A549 (cell line): ENCODE data around the gene ANO7. TPM values are rescaled to one million over a fixed set of nuclear protein-coding genes. Genes with fewer than 3 reads are reported as not detected.
A peak's percentile ranks its signal among the peaks of the same experiment; 100 is the strongest.

ENCODE experiments used
- ATAC-seq, 2 experiments: fragments of 200-7000 bp in 1 of 2; fragments of >200 bp in 1 of 2; cut with Nextera tagmentation in 1 of 2; cut with Tn5 transposase in 1 of 2; 3 replicates each; pipeline versions ENCODE4 v1.8.0 to v1.9.1; 2018 to 2020; ENCODE audit warnings: mild to moderate bottlenecking in 1 of 2, moderate library complexity in 1 of 2
- CTCF ChIA-PET: fragments of 300-600 bp; sonication (Branson Sonifier 250); formaldehyde crosslinking; extraction: SDS; loops from one replicate; lab custom pipeline; 2021; ENCODE audit warnings: antibody characterized with exemption, inconsistent platforms; lab: Yijun Ruan, JAX
- POLR2A ChIA-PET: fragments of 350-600 bp; formaldehyde crosslinking; extraction: SDS; loops from one replicate; lab custom pipeline; 2021; ENCODE audit warnings: antibody characterized with exemption, inconsistent platforms; lab: Yijun Ruan, JAX
- DNase-seq, 2 experiments: peaks; one replicate each; pipeline versions ENCODE4 v3.0.0 to v3.0.0-alpha.2; 2011 to 2016; ENCODE audit warnings: low read depth in 1 of 2, low spot score in 1 of 2
- FAIRE-seq: peaks from 2 replicates; lab custom pipeline; 2011; peaks lifted over from hg19 to GRCh38; lab: Jason Lieb, UNC
- H3K27ac ChIP-seq, 2 experiments: fragments of >200 bp; sonication (Bioruptor Twin); formaldehyde crosslinking; 3 replicates each; pipeline ENCODE4 v1.5.1; 2016 to 2017
- H3K4me1 ChIP-seq: fragments of >200 bp; sonication (Bioruptor Twin); formaldehyde crosslinking; 3 replicates; pipeline ENCODE4 v1.6.1; 2016
- H3K4me2 ChIP-seq: fragments of >200 bp; sonication (Bioruptor Twin); formaldehyde crosslinking; 3 replicates; pipeline ENCODE4 v1.6.1; 2016
- H3K4me3 ChIP-seq: fragments of >200 bp; sonication (Bioruptor Twin); formaldehyde crosslinking; 3 replicates; pipeline ENCODE4 v1.5.1; 2016
- H3K9me3 ChIP-seq: fragments of >200 bp; sonication (Bioruptor Twin); formaldehyde crosslinking; 3 replicates; pipeline ENCODE4 v1.6.1; 2016
- CBX2 ChIP-seq: fragments of 200-600 bp; sonication (generic); IDR thresholded peaks from 2 replicates; pipeline ENCODE4 v1.6.1; 2016; ENCODE audit warnings: low read depth, mild to moderate bottlenecking, borderline replicate concordance
- CHD2 ChIP-seq: fragments of 150-350 bp; IDR thresholded peaks from 2 replicates; pipeline ENCODE4 v1.6.1; 2014; ENCODE audit warnings: low read length; ENCODE audit not compliant: partially characterized antibody
- CHD4 ChIP-seq: fragments of 200-600 bp; sonication (generic); IDR thresholded peaks from 2 replicates; pipeline ENCODE4 v1.6.1; 2016; ENCODE audit warnings: antibody characterized with exemption, mild to moderate bottlenecking, borderline replicate concordance
- EHF ChIP-seq: fragments of 250-450 bp; sonication (Bioruptor Pico); IDR thresholded peaks from 2 replicates; pipeline ENCODE4 v1.5.0; 2020; ENCODE audit warnings: mild to moderate bottlenecking
- EHMT2 ChIP-seq: fragments of 200-600 bp; sonication (generic); IDR thresholded peaks from 2 replicates; pipeline ENCODE4 v1.6.1; 2016; ENCODE audit warnings: antibody characterized with exemption, low read depth, mild to moderate bottlenecking, moderate library complexity
- EP300 ChIP-seq, 2 experiments: fragments of >200 bp; sonication (Bioruptor Twin); formaldehyde crosslinking; IDR thresholded peaks; 2 replicates in 1 of 2; 3 replicates in 1 of 2; pipeline ENCODE4 v1.6.1; 2016 to 2017
- FOSL2 ChIP-seq, 2 experiments: fragments of 450-650 bp in 1 of 2; fragments of >200 bp in 1 of 2; sonication (Bioruptor Twin) in 1 of 2; formaldehyde crosslinking; IDR thresholded peaks; 2 replicates each; pipeline versions ENCODE4 v1.5.0 to v1.6.1; 2016 to 2020; ENCODE audit warnings: mild to moderate bottlenecking in 1 of 2, moderate library complexity in 1 of 2
- HOXB5 ChIP-seq: fragments of 250-450 bp; sonication (Bioruptor Pico); IDR thresholded peaks from 2 replicates; pipeline ENCODE4 v1.5.0; 2020; ENCODE audit warnings: mild to moderate bottlenecking, moderate library complexity
- JUNB ChIP-seq: fragments of >200 bp; sonication (Bioruptor Twin); formaldehyde crosslinking; IDR thresholded peaks from 2 replicates; pipeline ENCODE4 v1.6.1; 2016
- KDM5A ChIP-seq: fragments of 200-600 bp; sonication (generic); IDR thresholded peaks from 2 replicates; pipeline ENCODE4 v1.6.1; 2016; ENCODE audit warnings: antibody characterized with exemption, mild to moderate bottlenecking
- MYC ChIP-seq: IDR thresholded peaks from 2 replicates; pipeline ENCODE4 v1.6.1; 2012; ENCODE audit warnings: mild to moderate bottlenecking, inconsistent platforms, low read length, improper control_type of control experiment, borderline replicate concordance
- NFE2L2 ChIP-seq: fragments of 150-350 bp; conservative IDR thresholded peaks from 2 replicates; pipeline ENCODE4 v1.6.1; 2014; ENCODE audit warnings: low read length
- NPAS2 ChIP-seq: fragments of 250-450 bp; sonication (Bioruptor Pico); IDR thresholded peaks from 2 replicates; pipeline ENCODE4 v1.8.0; 2022; ENCODE audit warnings: mild to moderate bottlenecking, moderate library complexity, borderline replicate concordance
- POLR2A ChIP-seq: IDR thresholded peaks from 2 replicates; pipeline ENCODE4 v1.6.1; 2012; ENCODE audit warnings: mild to moderate bottlenecking, low read length
- RFX5 ChIP-seq: fragments of 450-650 bp; IDR thresholded peaks from 2 replicates; pipeline ENCODE4 v1.7.1; 2014; ENCODE audit warnings: antibody characterized with exemption, mild to moderate bottlenecking, moderate library complexity
- TP53 ChIP-seq: fragments of 250-450 bp; sonication (Bioruptor Pico); IDR thresholded peaks from 2 replicates; pipeline ENCODE4 v1.5.0; 2021; ENCODE audit warnings: mild to moderate bottlenecking, moderate library complexity
- ZC3H11A ChIP-seq: fragments of 450-650 bp; IDR thresholded peaks from 2 replicates; pipeline ENCODE4 v1.6.1; 2014; ENCODE audit warnings: antibody characterized with exemption, mild to moderate bottlenecking
- ZFP36 ChIP-seq: fragments of 450-650 bp; IDR thresholded peaks from 2 replicates; pipeline ENCODE4 v1.6.1; 2014; ENCODE audit warnings: borderline replicate concordance; ENCODE audit not compliant: partially characterized antibody
- ZNF302 ChIP-seq: fragments of 250-450 bp; sonication (Bioruptor Pico); IDR thresholded peaks from 2 replicates; pipeline ENCODE4 v1.9.0; 2021; ENCODE audit warnings: inconsistent platforms, mild to moderate bottlenecking, moderate library complexity
- ZSCAN20 ChIP-seq: fragments of 250-450 bp; sonication (Bioruptor Pico); IDR thresholded peaks from 2 replicates; pipeline ENCODE4 v1.8.0; 2022; ENCODE audit warnings: mild to moderate bottlenecking, moderate library complexity
- WGBS: methylation state at CpG from one replicate; pipeline ENCODE4 v1.1.6; 2017; ENCODE audit errors: missing lambda C conversion rate; 5-methylcytosine and 5-hydroxymethylcytosine counted together
- polyA plus RNA-seq, 4 experiments: library from polyadenylated mRNA; depleted of rRNA in 3 of 4; stranded (reverse); fragments of >200 nt; fragmentation: RNase III in 1 of 4; extraction: RNeasy Plus Mini Kit Qiagen cat#74134 plus additional on column Dnase treatment in 1 of 4; gene quantifications; 2 replicates in 3 of 4; 3 replicates in 1 of 4; pipeline ENCODE4 v1.2.3, GENCODE V29; 2011 to 2017
- TF ChIP-seq, protein P1 (sequence below): fragments of 250-450 bp; sonication (Bioruptor Pico); IDR thresholded peaks from 2 replicates; pipeline ENCODE4 v1.5.0; 2021; ENCODE audit warnings: mild to moderate bottlenecking, moderate library complexity, borderline replicate concordance
- TF ChIP-seq, protein P2 (sequence below): fragments of >200 bp; sonication (Bioruptor Twin); formaldehyde crosslinking; IDR thresholded peaks from 2 replicates; pipeline ENCODE4 v1.6.1; 2016
- TF ChIP-seq, protein P3 (sequence below): fragments of >200 bp; sonication (Bioruptor Twin); formaldehyde crosslinking; IDR thresholded peaks from 3 replicates; pipeline ENCODE4 v1.5.1; 2016
- TF ChIP-seq, protein P4 (sequence below): fragments of >200 bp; sonication (Bioruptor Twin); formaldehyde crosslinking; IDR thresholded peaks from 3 replicates; pipeline ENCODE4 v1.6.1; 2016
- TF ChIP-seq, protein P5 (sequence below): fragments of 150-350 bp; IDR thresholded peaks from 2 replicates; pipeline ENCODE4 v1.6.1; 2014; ENCODE audit warnings: low read depth, mild to moderate bottlenecking, low read length

The ANO7 gene
- polyA plus RNA-seq, 2 of the 4 experiments (the other 2 are of a cell fraction): 0.92 to 2.7 TPM

DNA sequence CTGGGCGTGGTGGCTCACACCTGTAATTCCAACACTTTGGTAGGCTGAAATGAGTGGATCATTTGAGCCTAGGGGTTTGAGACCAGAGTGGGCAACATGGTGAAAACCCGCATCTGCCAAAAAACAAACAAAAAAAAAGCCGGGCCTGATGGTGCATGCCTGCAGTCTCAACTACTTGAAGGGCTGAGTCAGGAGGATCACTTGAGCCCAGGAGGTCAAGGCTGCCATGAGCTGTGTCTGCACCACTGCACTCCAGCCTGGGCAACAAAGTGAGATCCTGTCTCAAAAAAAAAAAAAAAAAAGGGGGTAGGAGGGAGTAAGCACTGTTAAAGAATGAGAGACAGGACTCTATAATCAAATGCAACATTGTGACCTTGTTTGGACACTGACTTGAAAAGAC lies 72.4 kb downstream of the ANO7 start (continued):
- TF ChIP-seq, protein P1, sequence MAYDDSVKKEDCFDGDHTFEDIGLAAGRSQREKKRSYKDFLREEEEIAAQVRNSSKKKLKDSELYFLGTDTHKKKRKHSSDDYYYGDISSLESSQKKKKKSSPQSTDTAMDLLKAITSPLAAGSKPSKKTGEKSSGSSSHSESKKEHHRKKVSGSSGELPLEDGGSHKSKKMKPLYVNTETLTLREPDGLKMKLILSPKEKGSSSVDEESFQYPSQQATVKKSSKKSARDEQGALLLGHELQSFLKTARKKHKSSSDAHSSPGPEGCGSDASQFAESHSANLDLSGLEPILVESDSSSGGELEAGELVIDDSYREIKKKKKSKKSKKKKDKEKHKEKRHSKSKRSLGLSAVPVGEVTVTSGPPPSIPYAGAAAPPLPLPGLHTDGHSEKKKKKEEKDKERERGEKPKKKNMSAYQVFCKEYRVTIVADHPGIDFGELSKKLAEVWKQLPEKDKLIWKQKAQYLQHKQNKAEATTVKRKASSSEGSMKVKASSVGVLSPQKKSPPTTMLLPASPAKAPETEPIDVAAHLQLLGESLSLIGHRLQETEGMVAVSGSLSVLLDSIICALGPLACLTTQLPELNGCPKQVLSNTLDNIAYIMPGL (CRISPR knock-in tag): no peak
- TF ChIP-seq CHD4: no peak
- TF ChIP-seq, protein P2, sequence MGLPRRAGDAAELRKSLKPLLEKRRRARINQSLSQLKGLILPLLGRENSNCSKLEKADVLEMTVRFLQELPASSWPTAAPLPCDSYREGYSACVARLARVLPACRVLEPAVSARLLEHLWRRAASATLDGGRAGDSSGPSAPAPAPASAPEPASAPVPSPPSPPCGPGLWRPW: no peak
- no peak for TF ChIP-seq CHD2
- TF ChIP-seq EHF: no peak
- TF ChIP-seq, protein P3, sequence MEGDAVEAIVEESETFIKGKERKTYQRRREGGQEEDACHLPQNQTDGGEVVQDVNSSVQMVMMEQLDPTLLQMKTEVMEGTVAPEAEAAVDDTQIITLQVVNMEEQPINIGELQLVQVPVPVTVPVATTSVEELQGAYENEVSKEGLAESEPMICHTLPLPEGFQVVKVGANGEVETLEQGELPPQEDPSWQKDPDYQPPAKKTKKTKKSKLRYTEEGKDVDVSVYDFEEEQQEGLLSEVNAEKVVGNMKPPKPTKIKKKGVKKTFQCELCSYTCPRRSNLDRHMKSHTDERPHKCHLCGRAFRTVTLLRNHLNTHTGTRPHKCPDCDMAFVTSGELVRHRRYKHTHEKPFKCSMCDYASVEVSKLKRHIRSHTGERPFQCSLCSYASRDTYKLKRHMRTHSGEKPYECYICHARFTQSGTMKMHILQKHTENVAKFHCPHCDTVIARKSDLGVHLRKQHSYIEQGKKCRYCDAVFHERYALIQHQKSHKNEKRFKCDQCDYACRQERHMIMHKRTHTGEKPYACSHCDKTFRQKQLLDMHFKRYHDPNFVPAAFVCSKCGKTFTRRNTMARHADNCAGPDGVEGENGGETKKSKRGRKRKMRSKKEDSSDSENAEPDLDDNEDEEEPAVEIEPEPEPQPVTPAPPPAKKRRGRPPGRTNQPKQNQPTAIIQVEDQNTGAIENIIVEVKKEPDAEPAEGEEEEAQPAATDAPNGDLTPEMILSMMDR: no peak

DNA sequence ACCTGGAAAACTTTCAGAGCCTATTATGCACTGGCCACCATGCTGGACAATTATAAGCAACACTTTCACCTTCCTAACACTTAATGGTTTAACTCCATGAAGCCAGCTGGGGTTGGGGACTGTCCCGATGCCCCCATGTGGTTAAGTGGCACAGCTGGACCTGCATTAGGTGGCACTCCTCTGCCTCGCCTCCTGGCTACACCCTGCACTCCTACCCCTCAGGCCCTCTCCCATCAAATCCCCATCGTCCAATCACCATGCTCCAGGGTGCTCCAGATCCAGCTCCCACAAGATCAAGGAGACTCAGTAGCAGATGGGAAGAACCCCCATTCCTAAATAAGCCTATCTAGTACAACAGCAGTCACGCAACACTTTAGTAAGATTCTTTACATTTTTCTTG lies 73.2 kb downstream of the ANO7 start:
- Histone ChIP-seq H3K4me3 (no peak overlapping the region), H3K9me3 (no peaks in the 10 kb centered on the region), H3K27ac (no peak overlapping the region), H3K4me1 (no peaks in the 10 kb centered on the region), H3K4me2 (no peak overlapping the region)
- POLR2A ChIA-PET: no interaction called here
- CTCF ChIA-PET: no interaction called here
- 91% methylated on average over 4 of the region's 4 CpGs for WGBS
- DNase-seq: no peak
- TF ChIP-seq, protein P1 (CRISPR knock-in tag): no peak
- no peak for TF ChIP-seq CHD4
- no peak for TF ChIP-seq TP53
- TF ChIP-seq, all 56 proteins: peak for 0
- ATAC-seq (peak in 1 of 2 experiments; percentile 49; a peak in 3 of 6 replicates), FAIRE-seq (no peak)

DNA sequence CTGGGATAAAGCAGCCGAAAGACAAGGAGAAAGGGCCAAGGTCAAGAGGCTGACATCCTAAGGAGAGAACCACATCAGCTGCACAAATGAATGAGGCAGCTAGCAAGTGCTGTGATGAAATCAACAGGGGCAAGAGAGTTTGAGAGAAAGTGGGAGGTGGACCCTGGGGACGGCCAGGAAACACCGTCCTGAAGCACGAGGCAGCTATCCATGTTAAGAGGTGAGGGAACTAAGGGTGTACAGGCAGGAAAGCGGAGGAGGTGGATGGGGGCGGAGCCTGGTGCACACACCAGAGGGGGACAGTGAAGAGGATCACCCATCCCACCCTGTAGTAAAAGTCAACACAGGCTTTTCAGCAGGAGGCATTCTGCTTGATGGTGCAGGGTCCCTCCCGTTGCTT lies 74.6 kb downstream of the ANO7 start:
- Histone ChIP-seq H3K4me1 (no peaks in the 10 kb centered on the region), H3K27ac (no peak overlapping the region)
- no peak for FAIRE-seq
- TF ChIP-seq NFE2L2: no peak
- TF ChIP-seq HOXB5: no peak
- no peak for TF ChIP-seq EHMT2
- no peak for TF ChIP-seq TP53
- TF ChIP-seq POLR2A: no peak
- no peak for TF ChIP-seq ZC3H11A
- TF ChIP-seq JUNB: no peak
- TF ChIP-seq NPAS2 (CRISPR knock-in tag): no peak
- no peak for TF ChIP-seq ZNF302 (CRISPR knock-in tag)
- no peak for TF ChIP-seq ZSCAN20 (CRISPR knock-in tag)
- TF ChIP-seq, all 56 proteins: peak for 0
- no peak for DNase-seq
- Histone ChIP-seq H3K4me2 (no peak overlapping the region), H3K4me3 (no peak overlapping the region), H3K9me3 (no peaks in the 10 kb centered on the region)
- ATAC-seq: no peak
- CTCF ChIA-PET: interaction anchor here (1.1 kb wide), 1 partner anchor 39 kb away, joined by 3 read pairs; no protein-coding TSS in a partner anchor
- 92% methylated on average over 7 of the region's 7 CpGs for WGBS
- POLR2A ChIA-PET: no interaction called here

DNA sequence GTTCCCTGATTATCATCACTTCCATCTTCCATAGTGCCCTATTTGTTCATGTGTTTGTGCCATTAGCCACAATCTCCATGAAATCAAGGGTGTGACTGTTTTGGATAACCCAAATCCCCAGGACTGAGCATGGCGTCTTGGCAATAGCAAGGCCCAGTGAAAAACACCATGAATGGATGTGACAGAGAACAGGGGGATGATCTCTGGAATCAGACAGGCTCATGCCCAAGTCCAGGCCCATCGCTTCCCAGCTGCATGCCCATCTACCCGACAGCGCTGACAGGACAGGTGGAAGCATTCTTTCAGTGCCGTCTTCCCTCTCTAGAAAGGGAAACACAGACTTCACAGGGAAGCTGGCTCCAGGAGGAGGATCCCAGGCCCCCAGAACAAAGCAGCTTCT lies 77.0 kb downstream of the ANO7 start:
- no peak for FAIRE-seq
- H3K4me2 ChIP-seq: no peak overlapping the region
- H3K27ac ChIP-seq: no peak overlapping the region
- H3K4me3 ChIP-seq: no peak overlapping the region
- no peak for DNase-seq
- no peak for ATAC-seq
- POLR2A ChIA-PET: no interaction called here
- H3K4me1 ChIP-seq: peaks cover 18% of the 10 kb centered on the region; the same call in 2 of the 3 replicates
- H3K9me3 ChIP-seq: no peaks in the 10 kb centered on the region
- CTCF ChIA-PET: no interaction called here
- 97% methylated on average over 5 of the region's 5 CpGs for WGBS
- no peak for TF ChIP-seq EP300 (IDR thresholded peaks at IDR 0.05)
- no peak for TF ChIP-seq MYC
- no peak for TF ChIP-seq KDM5A
- no peak for TF ChIP-seq ZFP36
- TF ChIP-seq FOSL2 (IDR thresholded peaks at IDR 0.05): no peak
- TF ChIP-seq FOSL2 (CRISPR knock-in tag; IDR thresholded peaks at IDR 0.05): no peak
- TF ChIP-seq, protein P4, sequence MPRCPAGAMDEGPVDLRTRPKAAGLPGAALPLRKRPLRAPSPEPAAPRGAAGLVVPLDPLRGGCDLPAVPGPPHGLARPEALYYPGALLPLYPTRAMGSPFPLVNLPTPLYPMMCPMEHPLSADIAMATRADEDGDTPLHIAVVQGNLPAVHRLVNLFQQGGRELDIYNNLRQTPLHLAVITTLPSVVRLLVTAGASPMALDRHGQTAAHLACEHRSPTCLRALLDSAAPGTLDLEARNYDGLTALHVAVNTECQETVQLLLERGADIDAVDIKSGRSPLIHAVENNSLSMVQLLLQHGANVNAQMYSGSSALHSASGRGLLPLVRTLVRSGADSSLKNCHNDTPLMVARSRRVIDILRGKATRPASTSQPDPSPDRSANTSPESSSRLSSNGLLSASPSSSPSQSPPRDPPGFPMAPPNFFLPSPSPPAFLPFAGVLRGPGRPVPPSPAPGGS: no peak
- TF ChIP-seq RFX5: no peak
- TF ChIP-seq, protein P5, sequence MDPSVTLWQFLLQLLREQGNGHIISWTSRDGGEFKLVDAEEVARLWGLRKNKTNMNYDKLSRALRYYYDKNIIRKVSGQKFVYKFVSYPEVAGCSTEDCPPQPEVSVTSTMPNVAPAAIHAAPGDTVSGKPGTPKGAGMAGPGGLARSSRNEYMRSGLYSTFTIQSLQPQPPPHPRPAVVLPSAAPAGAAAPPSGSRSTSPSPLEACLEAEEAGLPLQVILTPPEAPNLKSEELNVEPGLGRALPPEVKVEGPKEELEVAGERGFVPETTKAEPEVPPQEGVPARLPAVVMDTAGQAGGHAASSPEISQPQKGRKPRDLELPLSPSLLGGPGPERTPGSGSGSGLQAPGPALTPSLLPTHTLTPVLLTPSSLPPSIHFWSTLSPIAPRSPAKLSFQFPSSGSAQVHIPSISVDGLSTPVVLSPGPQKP: no peak
- TF ChIP-seq CBX2: no peak
